ENCODE measurements around the gene ADAMTSL1. TPM values are rescaled to one million over a fixed set of nuclear protein-coding genes. Genes with fewer than 3 reads are reported as not detected.

ADAMTSL1 gene
- total RNA-seq, 4 donors from 2014 or later, result 21.3 to 138 (median 125) TPM

GRCh38 chr9:18478501-18479361 lies 4.8 kb downstream of the ADAMTSL1 start:
- Histone ChIP-seq H3K4me3 (no peak overlapping the region), H3K27ac (peak overlapping the region in 2 of 4 donors; percentile 15 to 28), H3K36me3 (no peaks in the 10 kb centered on the region), H3K4me1 (peaks cover 0 to 24% (median 3%) of the 10 kb centered on the region in 3 donors), H3K9me3 (no peaks in the 10 kb centered on the region), H3K27me3 (no peaks in the 10 kb centered on the region)
- WGBS, 2 donors (ENCODE audit: low coverage in 1 of 2), result 77 to 89% methylated on average over 6 to 7 of the region's 7 CpGs
- ATAC-seq, result no peak
- TF ChIP-seq EP300 (IDR thresholded peaks at IDR 0.05) (no peak), POLR2AphosphoS5 (IDR thresholded peaks at IDR 0.05) (no peak), POLR2A (IDR thresholded peaks at IDR 0.05) (no peak), CTCF (IDR thresholded peaks at IDR 0.05) (no peak)

GRCh38 chr9:18479405-18479804 lies 5.5 kb downstream of the ADAMTSL1 start:
- ATAC-seq, result no peak
- Histone ChIP-seq H3K27ac (peak overlapping the region in 1 of 4 donors; percentile 15), H3K9me3 (no peaks in the 10 kb centered on the region), H3K4me1 (peaks cover 0 to 23% (median 2%) of the 10 kb centered on the region in 3 donors), H3K36me3 (no peaks in the 10 kb centered on the region), H3K4me3 (no peak overlapping the region), H3K27me3 (no peaks in the 10 kb centered on the region)
- TF ChIP-seq EP300 (IDR thresholded peaks at IDR 0.05) (no peak), POLR2AphosphoS5 (IDR thresholded peaks at IDR 0.05) (no peak), POLR2A (IDR thresholded peaks at IDR 0.05) (no peak), CTCF (IDR thresholded peaks at IDR 0.05) (no peak)
- 76 to 79% methylated on average over 1 to 3 of the region's 3 CpGs for WGBS, 2 donors (ENCODE audit: low coverage in 1 of 2)

GRCh38 chr9:18480662-18481093 lies 6.7 kb downstream of the ADAMTSL1 start:
- H3K4me3 ChIP-seq, result no peak overlapping the region
- no peaks in the 10 kb centered on the region for H3K9me3 ChIP-seq
- WGBS, 2 donors (ENCODE audit: low coverage in 1 of 2), result 67 to 70% methylated on average over 3 of the region's 3 CpGs
- no peak overlapping the region for H3K27ac ChIP-seq
- ATAC-seq, result peak; percentile 43
- no peak for TF ChIP-seq EP300 (IDR thresholded peaks at IDR 0.05)
- TF ChIP-seq CTCF (IDR thresholded peaks at IDR 0.05), result no peak
- no peak for TF ChIP-seq POLR2A (IDR thresholded peaks at IDR 0.05)
- TF ChIP-seq POLR2AphosphoS5 (IDR thresholded peaks at IDR 0.05), result no peak
- H3K27me3 ChIP-seq, result no peaks in the 10 kb centered on the region
- H3K4me1 ChIP-seq, result peaks cover 0 to 23% (median 0%) of the 10 kb centered on the region in 3 donors
- no peaks in the 10 kb centered on the region for H3K36me3 ChIP-seq

GRCh38 chr9:18482371-18482770 lies 8.4 kb downstream of the ADAMTSL1 start:
- no peak for TF ChIP-seq POLR2A (IDR thresholded peaks at IDR 0.05)
- TF ChIP-seq CTCF (IDR thresholded peaks at IDR 0.05), result no peak
- TF ChIP-seq POLR2AphosphoS5 (IDR thresholded peaks at IDR 0.05), result no peak
- TF ChIP-seq EP300 (IDR thresholded peaks at IDR 0.05), result no peak
- H3K4me1 ChIP-seq, result peaks cover 0 to 32% (median 0%) of the 10 kb centered on the region in 3 donors
- no peaks in the 10 kb centered on the region for H3K9me3 ChIP-seq
- ATAC-seq, result no peak
- no peak overlapping the region for H3K4me3 ChIP-seq
- H3K27me3 ChIP-seq, result no peaks in the 10 kb centered on the region
- no peak overlapping the region for H3K27ac ChIP-seq
- 31 to 76% methylated on average over 2 of the region's 2 CpGs for WGBS, 2 donors (ENCODE audit: low coverage in 1 of 2)
- no peaks in the 10 kb centered on the region for H3K36me3 ChIP-seq

- Histone ChIP-seq H3K4me3 (no peak overlapping the region), H3K27me3 (no peaks in the 10 kb centered on the region), H3K9me3 (no peaks in the 10 kb centered on the region), H3K4me1 (peaks cover 0 to 38% (median 2%) of the 10 kb centered on the region in 3 donors), H3K27ac (peak overlapping the region in 2 of 4 donors; percentile 16 to 31), H3K36me3 (no peaks in the 10 kb centered on the region)
- TF ChIP-seq EP300 (IDR thresholded peaks at IDR 0.05) (no peak), POLR2AphosphoS5 (IDR thresholded peaks at IDR 0.05) (no peak), POLR2A (IDR thresholded peaks at IDR 0.05) (no peak), CTCF (IDR thresholded peaks at IDR 0.05) (no peak)
- 29 to 64% methylated on average over 1 to 2 of the region's 2 CpGs for WGBS, 2 donors (ENCODE audit: low coverage in 1 of 2)
- no peak for ATAC-seq
These were observed 11.8 kb downstream of the ADAMTSL1 start for GRCh38 chr9:18485714-18486113.
